Adrenal gland (tissue), 12 donors: ENCODE data around the gene AGAP3. TPM values are rescaled to one million over a fixed set of nuclear protein-coding genes. Genes with fewer than 3 reads are reported as not detected.

Experiments used
- DNase-seq, 7 donors: peaks; one replicate each; pipeline ENCODE4 v3.0.0-alpha.2; 2019 to 2020
- H3K27ac ChIP-seq, 5 donors: fragments of 200-600 bp; sonication (generic) in 4 of 5; 1 replicate in 3 of 5; 2 replicates in 2 of 5; pipeline versions ENCODE4 v1.5.1 to v1.8.0; 2016 to 2020; ENCODE audit warnings: mild to moderate bottlenecking in 1 of 5
- H3K27me3 ChIP-seq: fragments of 200-600 bp; 2 replicates; pipeline ENCODE4 v1.8.0; 2021
- H3K36me3 ChIP-seq, 2 donors: fragments of 200-600 bp; replicated peaks in 1 of 2; 1 replicate in 1 of 2; 2 replicates in 1 of 2; pipeline versions ENCODE4 v1.5.1 to v1.8.0; 2018 to 2022
- H3K4me1 ChIP-seq, 2 donors: fragments of 200-600 bp; replicated peaks in 1 of 2; 1 replicate in 1 of 2; 2 replicates in 1 of 2; pipeline versions ENCODE4 v1.5.1 to v1.8.0; 2018 to 2021
- H3K4me3 ChIP-seq, 4 donors: fragments of 200-600 bp; sonication (generic) in 3 of 4; one replicate each; pipeline ENCODE4 v1.5.1; 2016 to 2018
- H3K9me3 ChIP-seq, 3 donors: fragments of 200-600 bp; sonication (generic) in 1 of 3; replicated peaks in 1 of 3; 1 replicate in 2 of 3; 2 replicates in 1 of 3; pipeline versions ENCODE4 v1.5.1 to v1.8.0; 2016 to 2021
- CTCF ChIP-seq, 6 experiments: fragments of 450-650 bp in 4 of 6; fragments of 200-600 bp in 2 of 6; sonication (generic) in 1 of 6; IDR thresholded peaks; 1 replicate in 5 of 6; 2 replicates in 1 of 6; pipeline versions ENCODE4 v1.5.1 to v1.8.0; 2016 to 2021; ENCODE audit warnings: antibody characterized with exemption in 6 of 6, mild to moderate bottlenecking in 2 of 6, moderate library complexity in 1 of 6
- POLR2A ChIP-seq, 2 donors: fragments of 450-650 bp; IDR thresholded peaks; one replicate each; pipeline ENCODE4 v1.6.1; 2017; ENCODE audit warnings: antibody characterized with exemption in 2 of 2, mild to moderate bottlenecking in 2 of 2, moderate library complexity in 1 of 2
- WGBS, 4 donors: extraction: QIAGEN DNeasy Blood & Tissue Kit in 2 of 4; methylation state at CpG; one replicate each; pipeline versions ENCODE4 v1.1.5 to v1.1.7; 2013 to 2017; 5-methylcytosine and 5-hydroxymethylcytosine counted together
- intact Hi-C, 2 donors: fragments of 100-400 bp; cut with DNase I; formaldehyde crosslinking; loops; one replicate each; pipeline versions ENCODE4 v1.14.1 to v1.15.0; 2022 to 2023
- polyA plus RNA-seq, 3 donors: library from polyadenylated mRNA; stranded (reverse); fragments of 200-250 nt in 2 of 3; fragments of 350-450 nt in 1 of 3; fragmentation: Illumina TruSeq in 1 of 3; extraction: RNeasy Lipid Tissue Mini Kit (QIAGEN cat#74804) in 1 of 3; gene quantifications; one replicate each; pipeline ENCODE4 v1.2.3, GENCODE V29; 2013 to 2014
- total RNA-seq, 9 donors: library from RNA; depleted of rRNA in 4 of 9; stranded (reverse); fragments of >200 nt in 4 of 9; fragments of 120-200 nt in 1 of 9; fragmentation: NEBNext Ultra II Directional in 1 of 9; extraction: Animal tissue kit (Norgen Biotek cat#: 25700) in 1 of 9; gene quantifications; one replicate each; pipeline versions ENCODE4 v1.1.0 to v1.2.4, GENCODE V29; 2013 to 2023
- donor health status: healthy with polysubstance abuse.
- donor health status: Bipolar disorder and iron deficiency.
- donor health status: DM: yes; HTN: yes; CAD: no.
- donor health status: DM: no; HTN: no; CAD: no.
- donor health status: DM: no; HTN: no; CAD: no.
- donor health status: DM: yes; HTN: yes; CAD: no.

Gene AGAP3
- total and polyA plus RNA-seq, 12 donors, result 17.2 to 236 (median 50.9) TPM

DNA sequence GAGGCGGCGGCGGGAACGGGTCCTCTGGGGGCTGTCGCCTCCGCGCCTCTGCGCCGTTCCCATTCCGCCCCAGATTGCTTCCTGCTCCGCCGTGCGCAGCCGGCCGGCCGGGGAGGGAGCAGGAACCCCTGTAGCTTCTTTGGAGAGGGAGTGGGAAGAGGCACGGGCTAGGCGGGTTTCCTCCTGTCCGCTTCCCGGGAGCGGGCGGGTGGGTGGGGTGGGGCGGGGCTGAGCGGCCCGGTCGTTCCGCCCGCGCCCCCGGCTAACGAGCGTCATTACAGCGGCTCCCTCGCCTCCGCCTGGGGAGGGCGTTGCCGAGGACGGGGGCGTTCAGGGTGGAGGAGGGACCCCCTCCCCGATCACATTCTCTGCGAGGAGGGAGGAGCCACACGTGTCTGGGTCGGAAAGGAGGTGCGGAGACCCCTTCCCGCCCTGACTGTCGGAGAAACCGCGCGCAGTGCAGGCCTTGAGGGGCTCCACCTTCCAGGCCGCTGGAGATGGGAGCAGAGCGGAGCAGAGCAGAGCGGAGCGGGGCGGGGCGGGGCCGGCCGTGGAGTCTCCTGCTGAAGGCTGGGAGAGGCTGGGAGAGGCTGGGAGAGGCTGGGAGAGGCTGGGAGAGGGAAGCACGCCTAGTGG, 39.7 kb downstream of the AGAP3 start:
- Histone ChIP-seq H3K27me3 (no peaks in the 10 kb centered on the region), H3K36me3 (peaks cover 0 to 63% of the 10 kb centered on the region in 2 donors), H3K9me3 (no peaks in the 10 kb centered on the region), H3K4me1 (peaks cover 0 to 7% of the 10 kb centered on the region in 2 donors), H3K4me3 (peak overlapping the region in 1 of 4 donors; percentile 40), H3K27ac (no peak overlapping the region)
- intact Hi-C loops, result loop anchor here (2.0 to 10.0 kb wide), 2 partner anchors 47 to 179 kb away; no protein-coding TSS in a partner anchor
- no peak for DNase-seq
- TF ChIP-seq CTCF (IDR thresholded peaks at IDR 0.05), result no peak
- TF ChIP-seq POLR2A (IDR thresholded peaks at IDR 0.05), result no peak
- 64 to 87% (median 73%) methylated on average over 24 to 58 of the region's 58 CpGs for WGBS, 4 donors

GRCh38 chr7:151126491-151127137, 40.3 kb downstream of the AGAP3 start:
- TF ChIP-seq CTCF (IDR thresholded peaks at IDR 0.05), result no peak
- no peak for TF ChIP-seq POLR2A (IDR thresholded peaks at IDR 0.05)
- H3K4me1 ChIP-seq, result peaks cover 0 to 7% of the 10 kb centered on the region in 2 donors
- intact Hi-C loops, result loop anchor here (10.0 kb wide), 1 partner anchor 178 kb away; no protein-coding TSS in a partner anchor
- H3K4me3 ChIP-seq, result no peak overlapping the region
- no peak for DNase-seq
- no peak overlapping the region for H3K27ac ChIP-seq
- H3K27me3 ChIP-seq, result no peaks in the 10 kb centered on the region
- peaks cover 0 to 57% of the 10 kb centered on the region in 2 donors for H3K36me3 ChIP-seq
- no peaks in the 10 kb centered on the region for H3K9me3 ChIP-seq
- 86 to 91% (median 90%) methylated on average over 6 to 19 of the region's 19 CpGs for WGBS, 4 donors

GRCh38 chr7:151128144-151128543, 41.9 kb downstream of the AGAP3 start:
- TF ChIP-seq POLR2A (IDR thresholded peaks at IDR 0.05), result no peak
- DNase-seq, result no peak
- no peak overlapping the region for H3K4me3 ChIP-seq
- peaks cover 0 to 62% of the 10 kb centered on the region in 2 donors for H3K36me3 ChIP-seq
- whole genome bisulfite sequencing, 4 donors, result 82 to 89% (median 87%) methylated on average over 13 to 14 of the region's 14 CpGs
- no peaks in the 10 kb centered on the region for H3K9me3 ChIP-seq
- H3K4me1 ChIP-seq, result peaks cover 0 to 7% of the 10 kb centered on the region in 2 donors
- intact Hi-C loops, result loop anchor here (10.0 kb wide), 1 partner anchor 177 kb away; no protein-coding TSS in a partner anchor
- H3K27me3 ChIP-seq, result no peaks in the 10 kb centered on the region
- no peak overlapping the region for H3K27ac ChIP-seq

DNA sequence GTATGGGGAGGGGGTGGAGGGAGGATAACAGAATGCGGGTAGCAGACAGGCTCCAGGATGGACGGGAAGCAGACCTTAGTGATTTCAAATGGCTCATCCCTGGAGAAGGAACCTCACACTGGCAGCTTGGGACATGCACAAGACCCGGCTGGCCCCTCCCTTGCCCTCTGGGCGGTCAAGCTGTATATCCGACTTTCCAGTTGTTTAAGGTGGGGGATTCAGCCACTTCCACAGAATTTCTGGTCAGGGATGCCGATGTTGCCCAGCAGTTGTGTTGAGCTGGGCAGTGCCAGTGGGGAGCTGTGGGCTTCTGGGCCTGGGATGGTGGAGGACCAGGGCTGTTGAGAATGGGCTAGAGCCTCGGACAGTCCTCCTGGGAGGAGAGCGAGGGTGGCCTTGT, 42.4 kb downstream of the AGAP3 start:
- H3K27ac ChIP-seq, result no peak overlapping the region
- TF ChIP-seq CTCF (IDR thresholded peaks at IDR 0.05), result no peak
- no peaks in the 10 kb centered on the region for H3K27me3 ChIP-seq
- intact Hi-C loops, result loop anchor here (10.0 kb wide), 1 partner anchor 176 kb away; no protein-coding TSS in a partner anchor
- H3K4me1 ChIP-seq, result peaks cover 0 to 7% of the 10 kb centered on the region in 2 donors
- no peaks in the 10 kb centered on the region for H3K9me3 ChIP-seq
- no peak overlapping the region for H3K4me3 ChIP-seq
- DNase-seq, result no peak
- H3K36me3 ChIP-seq, result peaks cover 0 to 62% of the 10 kb centered on the region in 2 donors
- 74 to 89% (median 85%) methylated on average over 5 to 8 of the region's 8 CpGs for WGBS, 4 donors
